ENCODE data around the gene STYXL1.

DNA sequence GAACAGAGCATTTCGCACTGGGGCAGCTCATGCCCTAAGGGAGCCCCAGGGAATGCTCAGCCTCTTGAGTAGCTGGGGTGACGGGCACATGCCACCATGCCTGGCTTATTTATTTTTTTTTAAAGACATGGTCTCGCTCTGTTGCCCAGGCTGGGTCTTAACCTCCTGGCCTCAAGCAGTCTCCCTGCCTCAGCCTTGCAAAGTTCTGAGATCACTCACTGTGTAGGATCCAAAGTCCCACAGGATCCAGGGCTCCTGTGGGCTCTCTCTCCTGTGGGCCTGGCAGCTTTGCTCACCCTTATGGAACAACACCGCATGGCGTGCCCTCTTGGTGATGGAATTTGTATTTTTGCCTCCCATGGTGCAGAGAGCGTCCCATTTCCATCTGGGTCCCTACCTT is 87.4 kb downstream of the STYXL1 start:
- TF ChIP-seq POLR2A (IDR thresholded peaks at IDR 0.05) (no peak), POLR2AphosphoS5 (IDR thresholded peaks at IDR 0.05) (no peak)
- TF ChIP-seq, protein P1, sequence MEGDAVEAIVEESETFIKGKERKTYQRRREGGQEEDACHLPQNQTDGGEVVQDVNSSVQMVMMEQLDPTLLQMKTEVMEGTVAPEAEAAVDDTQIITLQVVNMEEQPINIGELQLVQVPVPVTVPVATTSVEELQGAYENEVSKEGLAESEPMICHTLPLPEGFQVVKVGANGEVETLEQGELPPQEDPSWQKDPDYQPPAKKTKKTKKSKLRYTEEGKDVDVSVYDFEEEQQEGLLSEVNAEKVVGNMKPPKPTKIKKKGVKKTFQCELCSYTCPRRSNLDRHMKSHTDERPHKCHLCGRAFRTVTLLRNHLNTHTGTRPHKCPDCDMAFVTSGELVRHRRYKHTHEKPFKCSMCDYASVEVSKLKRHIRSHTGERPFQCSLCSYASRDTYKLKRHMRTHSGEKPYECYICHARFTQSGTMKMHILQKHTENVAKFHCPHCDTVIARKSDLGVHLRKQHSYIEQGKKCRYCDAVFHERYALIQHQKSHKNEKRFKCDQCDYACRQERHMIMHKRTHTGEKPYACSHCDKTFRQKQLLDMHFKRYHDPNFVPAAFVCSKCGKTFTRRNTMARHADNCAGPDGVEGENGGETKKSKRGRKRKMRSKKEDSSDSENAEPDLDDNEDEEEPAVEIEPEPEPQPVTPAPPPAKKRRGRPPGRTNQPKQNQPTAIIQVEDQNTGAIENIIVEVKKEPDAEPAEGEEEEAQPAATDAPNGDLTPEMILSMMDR (IDR thresholded peaks at IDR 0.05), result no peak
